HepG2 (cell line): Measurements from ENCODE around the gene DBNDD2. TPM values are rescaled to one million over a fixed set of nuclear protein-coding genes. Genes with fewer than 3 reads are reported as not detected.

ENCODE experiments used
- ATAC-seq: fragments of 200-7000 bp; cut with Tn5 transposase; 3 replicates; pipeline ENCODE4 v1.9.1; 2020; ENCODE audit warnings: mild to moderate bottlenecking, moderate library complexity
- BruUV-seq: library from RNA; stranded (reverse); fragments of 400-500 nt; replicated peaks from 2 replicates; lab custom pipeline; 2021; lab: Mats Ljungman, UMichigan
- CTCF ChIA-PET: fragments of 300-600 bp; formaldehyde crosslinking; extraction: SDS; loops from one replicate; lab custom pipeline; 2021; ENCODE audit warnings: low total read pairs, inconsistent platforms, low intra/inter-chr PET ratio; lab: Yijun Ruan, JAX
- POLR2A ChIA-PET: fragments of 350-600 bp; sonication (Branson Sonifier 250); formaldehyde crosslinking; loops from one replicate; lab custom pipeline; 2020; ENCODE audit warnings: antibody characterized with exemption, inconsistent platforms; lab: Yijun Ruan, JAX
- DNase-seq: peaks from one replicate; pipeline ENCODE4 v3.0.0-alpha.2; 2015; ENCODE audit warnings: low spot score
- FAIRE-seq: peaks from 3 replicates; lab custom pipeline; 2011; peaks lifted over from hg19 to GRCh38; lab: Jason Lieb, UNC
- H2AFZ ChIP-seq: one replicate; pipeline ENCODE4 v1.6.1; 2011; ENCODE audit warnings: low read length, inconsistent platforms
- H3K27ac ChIP-seq: fragments of 300-600 bp; 3 replicates; pipeline ENCODE4 v1.8.0; 2011; ENCODE audit warnings: mixed run types, mild to moderate bottlenecking, mixed read lengths, low read length, inconsistent platforms; ENCODE audit not compliant: insufficient read depth; ENCODE audit errors: extremely low read length
- H3K27me3 ChIP-seq, 2 experiments: fragments of 200-600 bp in 1 of 2; 2 replicates in 1 of 2; 3 replicates in 1 of 2; pipeline versions ENCODE4 v1.6.0 to v1.8.0; 2011; ENCODE audit warnings: low read length in 2 of 2, mild to moderate bottlenecking in 2 of 2, moderate library complexity in 2 of 2, inconsistent platforms in 1 of 2; ENCODE audit not compliant: insufficient read depth in 2 of 2, control insufficient read depth in 1 of 2
- H3K36me3 ChIP-seq, 2 experiments: fragments of 200-600 bp in 1 of 2; replicated peaks in 1 of 2; 2 replicates in 1 of 2; 3 replicates in 1 of 2; pipeline versions ENCODE4 v1.5.1 to v1.8.0; 2011; ENCODE audit warnings: low read length in 2 of 2, inconsistent platforms in 1 of 2; ENCODE audit not compliant: insufficient read depth in 2 of 2, control insufficient read depth in 1 of 2
- H3K4me1 ChIP-seq: 2 replicates; pipeline ENCODE4 v1.5.1; 2012; ENCODE audit warnings: low read length, inconsistent platforms; ENCODE audit not compliant: insufficient read depth
- H3K4me2 ChIP-seq: 2 replicates; pipeline ENCODE4 v1.6.0; 2011; ENCODE audit warnings: low read depth, low read length, inconsistent platforms
- H3K4me3 ChIP-seq, 3 experiments: fragments of 200-600 bp in 1 of 3; sonication (generic), shearing (Covaris generic) in 1 of 3; replicated peaks in 1 of 3; 2 replicates each; pipeline ENCODE4 v1.5.1; 2011 to 2016; ENCODE audit warnings: low read length in 3 of 3, inconsistent platforms in 2 of 3, low read depth in 2 of 3, mild to moderate bottlenecking in 2 of 3, control low read depth in 1 of 3, mixed read lengths in 1 of 3; ENCODE audit not compliant: insufficient read depth in 1 of 3
- H3K79me2 ChIP-seq: one replicate; pipeline ENCODE4 v1.6.1; 2011; ENCODE audit warnings: low read length, inconsistent platforms; ENCODE audit not compliant: insufficient read depth
- H3K9ac ChIP-seq: 2 replicates; pipeline ENCODE4 v1.6.0; 2011; ENCODE audit warnings: mild to moderate bottlenecking, low read depth, low read length, inconsistent platforms; ENCODE audit not compliant: insufficient read depth
- H3K9me3 ChIP-seq: 2 replicates; pipeline ENCODE4 v1.5.1; 2012; ENCODE audit warnings: mild to moderate bottlenecking, low read length
- H4K20me1 ChIP-seq: 2 replicates; pipeline ENCODE4 v1.6.0; 2011; ENCODE audit warnings: inconsistent platforms, mild to moderate bottlenecking, low read length, moderate library complexity; ENCODE audit not compliant: insufficient read depth
- CC2D1A ChIP-seq: sonication (generic); formaldehyde crosslinking; IDR thresholded peaks from 2 replicates; pipeline ENCODE4 v1.8.1; 2023; ENCODE audit warnings: mild to moderate bottlenecking, missing genetic modification reagents
- CERS6 ChIP-seq: sonication (generic); formaldehyde crosslinking; IDR thresholded peaks from 2 replicates; pipeline ENCODE4 v1.5.0; 2020; ENCODE audit warnings: missing genetic modification reagents
- ELF1 ChIP-seq: sonication (generic); formaldehyde crosslinking; IDR thresholded peaks from 2 replicates; pipeline ENCODE4 v1.4.0; 2020; ENCODE audit warnings: missing genetic modification reagents
- HDAC1 ChIP-seq: sonication (generic); formaldehyde crosslinking; IDR thresholded peaks from 2 replicates; pipeline ENCODE4 v1.5.1; 2020; ENCODE audit warnings: mild to moderate bottlenecking, missing genetic modification reagents
- JDP2 ChIP-seq: sonication (generic); formaldehyde crosslinking; IDR thresholded peaks from 2 replicates; pipeline ENCODE4 v1.8.1; 2022; ENCODE audit warnings: missing genetic modification reagents, borderline replicate concordance
- KAT7 ChIP-seq: IDR thresholded peaks from 2 replicates; pipeline ENCODE4 v1.6.1; 2018; ENCODE audit warnings: borderline replicate concordance, missing compliant biosample characterization
- MYC ChIP-seq: sonication (generic); formaldehyde crosslinking; IDR thresholded peaks from 2 replicates; pipeline ENCODE4 v1.9.0; 2021; ENCODE audit warnings: missing genetic modification reagents, borderline replicate concordance
- NFE2L2 ChIP-seq: fragments of 150-350 bp; IDR thresholded peaks from 2 replicates; pipeline ENCODE4 v1.6.1; 2014; ENCODE audit warnings: low read length
- NFYC ChIP-seq: IDR thresholded peaks from 2 replicates; pipeline ENCODE4 v1.6.1; 2016; ENCODE audit warnings: missing genetic modification reagents, missing compliant biosample characterization
- REST ChIP-seq, 2 experiments: IDR thresholded peaks; 2 replicates each; pipeline ENCODE4 v1.6.1; 2011 to 2012; ENCODE audit warnings: low read length in 2 of 2, borderline replicate concordance in 1 of 2, low read depth in 1 of 2, mild to moderate bottlenecking in 1 of 2, moderate library complexity in 1 of 2
- SRY ChIP-seq: sonication (generic); formaldehyde crosslinking; IDR thresholded peaks from 2 replicates; pipeline ENCODE4 v1.8.0; 2022; ENCODE audit warnings: mild to moderate bottlenecking, missing genetic modification reagents
- STAT6 ChIP-seq: sonication (generic); formaldehyde crosslinking; IDR thresholded peaks from 2 replicates; pipeline ENCODE4 v1.4.0; 2020; ENCODE audit warnings: missing genetic modification reagents, mild to moderate bottlenecking, borderline replicate concordance
- ZFP37 ChIP-seq: sonication (generic); formaldehyde crosslinking; IDR thresholded peaks from 2 replicates; pipeline ENCODE4 v1.4.0; 2020; ENCODE audit warnings: missing genetic modification reagents, borderline replicate concordance
- WGBS: methylation state at CpG from one replicate; pipeline ENCODE4 v1.1.6; 2017; ENCODE audit warnings: low lambda C conversion rate; 5-methylcytosine and 5-hydroxymethylcytosine counted together
- in situ Hi-C: cut with HindIII; loops from 2 replicates; pipeline ENCODE4 v1.10.0; 2017; ENCODE audit warnings: low pct_unique_long_range_greater_than_20kb; ENCODE audit not compliant: extremely low pct_ligation_motif_present
- intact Hi-C: fragments of 100-400 bp; cut with micrococcal nuclease; formaldehyde crosslinking; loops from one replicate; pipeline ENCODE4 v1.10.0; 2022; ENCODE audit not compliant: unreplicated experiment
- polyA plus RNA-seq, 8 experiments: library from polyadenylated mRNA; depleted of rRNA in 3 of 8; stranded (reverse) in 7 of 8; unstranded in 1 of 8; fragments of >200 nt; fragmentation: Illumina TruSeq in 4 of 8; extraction: Trizol in 4 of 8; gene quantifications; 2 replicates each; pipeline versions ENCODE4 v1.2.1 to v1.2.3, GENCODE V29; 2011 to 2016; ENCODE audit warnings: low read depth in 4 of 8, missing spikeins in 1 of 8, mixed read lengths in 1 of 8; ENCODE audit not compliant: insufficient read depth in 1 of 8
- total RNA-seq, 5 experiments: library from RNA; depleted of rRNA; stranded (reverse); fragments of >200 nt; fragmentation: Illumina TruSeq; extraction: Trizol; gene quantifications; 2 replicates each; pipeline ENCODE4 v1.2.3, GENCODE V29; 2016; ENCODE audit warnings: low read depth in 1 of 5

DBNDD2 gene
- total and polyA plus RNA-seq, 2 of the 13 experiments (the other 11 are each of a cell fraction or from before 2014, with no cell fraction given), result 16.7 to 47.6 TPM

GRCh38 chr20:45432294-45432693, 24.2 kb downstream of the DBNDD2 start (continued):
- TF ChIP-seq KAT7 (no peak), SRY (no peak), CERS6 (no peak), HDAC1 (CRISPR knock-in tag) (no peak)

- CTCF ChIA-PET, result no interaction called here
- ATAC-seq, result no peak
- TF ChIP-seq JDP2 (no peak), NFE2L2 (no peak), ZFP37 (CRISPR knock-in tag) (no peak), HDAC1 (CRISPR knock-in tag) (no peak), NFYC (no peak), REST (IDR thresholded peaks at IDR 0.05; ENCODE audit: borderline replicate concordance in 1 of 2, low read depth in 1 of 2, low read length in 2 of 2) (no peak), STAT6 (CRISPR knock-in tag) (no peak), MYC (no peak), ELF1 (no peak), CC2D1A (CRISPR knock-in tag) (no peak)
Observed at GRCh38 chr20:45433316-45433715, 25.2 kb downstream of the DBNDD2 start.

More at GRCh38 chr20:45433316-45433715, 25.2 kb downstream of the DBNDD2 start:
- in situ Hi-C loops (no loop called here), intact Hi-C loops (no loop called here)
- WGBS, result 88% methylated on average over 3 of the region's 3 CpGs
- Histone ChIP-seq H4K20me1 (no peaks in the 10 kb centered on the region), H3K9me3 (no peaks in the 10 kb centered on the region), H3K27me3 (no peaks in the 10 kb centered on the region), H3K9ac (no peak overlapping the region), H3K4me1 (0 out of 2 replicates have a peak, but pooled peaks cover 6% of the 10 kb centered on the region), H3K4me3 (no peak overlapping the region), H3K79me2 (no peaks in the 10 kb centered on the region), H3K4me2 (no peak overlapping the region), H3K36me3 (peaks cover 0 to 13% of the 10 kb centered on the region in 2 experiments; a peak in 2 of 5 replicates), H3K27ac (no peak overlapping the region), H2AFZ (no peak overlapping the region)
- DNase-seq, result no peak
- FAIRE-seq, result no peak
- POLR2A ChIA-PET, result interaction anchor here (2.1 kb wide), 1 partner anchor 71 kb away, joined by 4 read pairs; the partner anchor contains the start of gene SYS1
- no TSS peak for BruUV-seq
